ENCODE measurements around the gene SERBP1. TPM values are rescaled to one million over a fixed set of nuclear protein-coding genes. Genes with fewer than 3 reads are reported as not detected.
"Not testable (repeated sequence)": the region's sequence is repeated elsewhere in the genome, so short reads cannot be mapped to it uniquely, and the experiment has no call there.

SERBP1 gene
- total RNA-seq, 1 experiment from 2014 or later, result 447 TPM

DNA sequence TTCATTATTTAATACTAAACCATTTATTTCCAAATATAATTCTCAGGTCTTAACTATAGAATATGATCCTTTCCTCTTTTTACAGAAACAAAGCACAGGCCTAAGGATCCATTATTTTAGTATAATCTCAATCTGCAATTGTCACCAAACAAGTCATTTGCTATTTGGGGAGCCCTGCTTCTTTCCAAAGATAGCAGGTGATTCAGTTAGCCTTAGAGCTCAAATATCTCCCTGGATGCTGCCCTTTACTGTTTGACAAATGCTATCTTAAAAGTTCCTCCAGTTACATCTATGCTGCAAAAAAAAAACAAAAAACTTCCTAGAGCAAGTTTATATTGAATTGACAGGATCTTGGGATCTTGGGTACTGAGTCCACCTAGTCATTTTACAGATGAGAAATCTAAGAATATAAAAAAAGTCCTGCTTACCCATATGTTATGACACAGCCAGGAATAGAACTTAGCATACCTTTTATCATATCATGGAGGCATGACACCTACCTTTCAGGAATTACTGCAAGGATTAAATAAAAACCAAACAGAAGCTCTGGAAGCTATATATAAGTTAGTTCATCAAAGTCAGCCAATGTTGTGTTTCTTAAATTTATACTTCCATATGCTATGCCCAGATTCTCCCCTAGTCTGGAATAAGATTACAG is 9.2 kb downstream of the SERBP1 start:
- ChIA-PET POLR2A (ENCODE audit: low non-redundant PET) (interaction anchor here (0.7 kb wide), 1 partner anchor 62 kb away, joined by 4 read pairs; no protein-coding TSS in a partner anchor), CTCF (no interaction called here)
- Histone ChIP-seq H3K9me3 (ENCODE audit: low read depth, low read length, poor library complexity, severe bottlenecking) (no peaks in the 10 kb centered on the region), H3K36me3 (ENCODE audit: insufficient read depth, low read length, poor library complexity, severe bottlenecking) (peaks cover 100% of the 10 kb centered on the region), H3K27ac (ENCODE audit: low read depth, low read length, poor library complexity, severe bottlenecking) (no peak overlapping the region), H3K27me3 (replicated peaks; ENCODE audit: insufficient read depth, low read depth, low read length, poor library complexity) (no peaks in the 10 kb centered on the region), H3K4me3 (ENCODE audit: low read depth, low read length, poor library complexity, severe bottlenecking) (no peak overlapping the region), H3K4me1 (ENCODE audit: insufficient read depth, low read length, poor library complexity, severe bottlenecking) (no peaks in the 10 kb centered on the region)
- intact Hi-C loops (cut with micrococcal nuclease; ENCODE audit: unreplicated experiment), result no loop called here
- DNase-seq (ENCODE audit: low spot score), result no peak
- TF ChIP-seq EZH2 (IDR thresholded peaks at IDR 0.05; ENCODE audit: borderline replicate concordance, low read depth, low read length, poor library complexity, severe bottlenecking), result no peak
- TF ChIP-seq, protein P1, sequence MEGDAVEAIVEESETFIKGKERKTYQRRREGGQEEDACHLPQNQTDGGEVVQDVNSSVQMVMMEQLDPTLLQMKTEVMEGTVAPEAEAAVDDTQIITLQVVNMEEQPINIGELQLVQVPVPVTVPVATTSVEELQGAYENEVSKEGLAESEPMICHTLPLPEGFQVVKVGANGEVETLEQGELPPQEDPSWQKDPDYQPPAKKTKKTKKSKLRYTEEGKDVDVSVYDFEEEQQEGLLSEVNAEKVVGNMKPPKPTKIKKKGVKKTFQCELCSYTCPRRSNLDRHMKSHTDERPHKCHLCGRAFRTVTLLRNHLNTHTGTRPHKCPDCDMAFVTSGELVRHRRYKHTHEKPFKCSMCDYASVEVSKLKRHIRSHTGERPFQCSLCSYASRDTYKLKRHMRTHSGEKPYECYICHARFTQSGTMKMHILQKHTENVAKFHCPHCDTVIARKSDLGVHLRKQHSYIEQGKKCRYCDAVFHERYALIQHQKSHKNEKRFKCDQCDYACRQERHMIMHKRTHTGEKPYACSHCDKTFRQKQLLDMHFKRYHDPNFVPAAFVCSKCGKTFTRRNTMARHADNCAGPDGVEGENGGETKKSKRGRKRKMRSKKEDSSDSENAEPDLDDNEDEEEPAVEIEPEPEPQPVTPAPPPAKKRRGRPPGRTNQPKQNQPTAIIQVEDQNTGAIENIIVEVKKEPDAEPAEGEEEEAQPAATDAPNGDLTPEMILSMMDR (conservative IDR thresholded peaks at IDR 0.05; ENCODE audit: low read depth, low read length), result no peak
- BruUV-seq (replicated peaks), result no TSS peak

DNA sequence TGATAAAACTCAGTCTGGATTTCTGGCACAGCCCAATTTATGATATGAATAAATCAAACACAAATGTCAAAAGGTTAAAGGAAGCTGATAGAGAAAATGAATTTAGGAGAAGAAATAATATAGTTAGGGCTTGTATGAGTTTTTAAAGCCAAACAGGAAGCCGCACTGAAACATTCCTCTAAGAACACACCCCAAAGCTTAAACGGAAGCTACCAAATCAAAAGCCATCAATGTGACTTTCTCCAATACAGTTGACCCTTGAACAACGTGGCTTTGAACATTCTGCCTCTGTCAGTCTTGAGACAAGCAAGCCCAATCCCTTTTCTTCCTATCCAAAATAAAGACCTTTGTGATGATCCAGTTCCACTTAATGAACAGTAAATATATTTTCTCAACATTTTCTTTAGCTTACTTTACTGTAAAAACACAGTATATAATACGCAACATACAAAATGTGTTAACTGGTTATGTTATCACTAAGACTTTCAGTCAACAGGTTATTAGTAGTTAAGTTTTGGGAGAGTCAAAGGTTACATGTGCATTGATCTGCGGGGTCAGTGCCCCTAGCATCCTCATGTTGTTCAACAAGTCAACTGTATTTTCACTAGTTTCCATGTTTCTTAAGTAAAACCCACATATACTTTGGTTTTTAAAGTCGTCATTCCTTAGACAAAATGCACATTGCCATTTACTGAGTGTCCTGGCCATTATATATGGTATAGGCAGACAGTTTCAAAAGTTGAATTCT is 11.2 kb downstream of the SERBP1 start:
- TF ChIP-seq, protein P1 (conservative IDR thresholded peaks at IDR 0.05; ENCODE audit: low read depth, low read length), result no peak
- no peak for TF ChIP-seq EZH2 (IDR thresholded peaks at IDR 0.05; ENCODE audit: borderline replicate concordance, low read depth, low read length, poor library complexity, severe bottlenecking)
- POLR2A ChIA-PET (ENCODE audit: low non-redundant PET), result no interaction called here

DNA sequence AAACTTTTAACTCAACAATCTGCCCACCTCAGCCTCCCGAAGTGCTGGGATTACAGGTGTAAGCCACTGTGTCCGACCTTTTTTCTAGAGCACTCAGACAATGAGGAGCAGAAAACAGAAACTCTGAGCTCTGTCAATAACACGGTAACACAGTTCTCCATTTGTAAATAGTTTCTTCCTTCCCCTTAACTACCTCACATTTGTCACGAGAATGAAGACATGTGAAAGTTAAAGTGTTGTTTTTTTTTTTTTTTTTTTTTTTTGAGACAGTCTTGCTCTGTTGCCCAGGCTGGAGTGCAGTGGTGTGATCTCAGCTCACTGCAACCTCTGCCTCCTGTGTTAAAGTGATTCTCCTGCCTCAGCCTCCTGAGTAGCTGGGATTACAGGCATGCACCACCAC is 12.5 kb downstream of the SERBP1 start:
- POLR2A ChIA-PET (ENCODE audit: low non-redundant PET); H3K4me3 ChIP-seq (ENCODE audit: low read depth, low read length, poor library complexity, severe bottlenecking); H3K4me1 ChIP-seq (ENCODE audit: insufficient read depth, low read length, poor library complexity, severe bottlenecking); H3K27me3 ChIP-seq (replicated peaks; ENCODE audit: insufficient read depth, low read depth, low read length, poor library complexity); BruUV-seq (replicated peaks); intact Hi-C loops (cut with micrococcal nuclease; ENCODE audit: unreplicated experiment); H3K27ac ChIP-seq (ENCODE audit: low read depth, low read length, poor library complexity, severe bottlenecking); CTCF ChIA-PET; DNase-seq (ENCODE audit: low spot score); H3K9me3 ChIP-seq (ENCODE audit: low read depth, low read length, poor library complexity, severe bottlenecking): not testable (repeated sequence)
- peaks cover 100% of the 10 kb centered on the region for H3K36me3 ChIP-seq (ENCODE audit: insufficient read depth, low read length, poor library complexity, severe bottlenecking)

More for the DNA sequence above, 11.2 kb downstream of the SERBP1 start:
- CTCF ChIA-PET, result no interaction called here
- no peak overlapping the region for H3K4me3 ChIP-seq (ENCODE audit: low read depth, low read length, poor library complexity, severe bottlenecking)
- H3K27ac ChIP-seq (ENCODE audit: low read depth, low read length, poor library complexity, severe bottlenecking), result no peak overlapping the region
- H3K27me3 ChIP-seq (replicated peaks; ENCODE audit: insufficient read depth, low read depth, low read length, poor library complexity), result no peaks in the 10 kb centered on the region
- BruUV-seq (replicated peaks), result no TSS peak
- DNase-seq (ENCODE audit: low spot score), result no peak
- no peaks in the 10 kb centered on the region for H3K9me3 ChIP-seq (ENCODE audit: low read depth, low read length, poor library complexity, severe bottlenecking)
- no peaks in the 10 kb centered on the region for H3K4me1 ChIP-seq (ENCODE audit: insufficient read depth, low read length, poor library complexity, severe bottlenecking)
- H3K36me3 ChIP-seq (ENCODE audit: insufficient read depth, low read length, poor library complexity, severe bottlenecking), result peaks cover 100% of the 10 kb centered on the region
- intact Hi-C loops (cut with micrococcal nuclease; ENCODE audit: unreplicated experiment), result no loop called here

Data from A673 (cell line).